GM18868 (cell line): ENCODE results near the gene SLC30A3.
"Not testable (repeated sequence)": the region's sequence is repeated elsewhere in the genome, so short reads cannot be mapped to it uniquely, and the experiment has no call there.

Experiments used
- ATAC-seq: cut with Tn5 transposase; IDR thresholded peaks from one replicate; pipeline ENCODE4 v1.9.1; 2021; ENCODE audit warnings: mild to moderate bottlenecking, moderate library complexity; ENCODE audit not compliant: unreplicated experiment

The SLC30A3 gene

DNA sequence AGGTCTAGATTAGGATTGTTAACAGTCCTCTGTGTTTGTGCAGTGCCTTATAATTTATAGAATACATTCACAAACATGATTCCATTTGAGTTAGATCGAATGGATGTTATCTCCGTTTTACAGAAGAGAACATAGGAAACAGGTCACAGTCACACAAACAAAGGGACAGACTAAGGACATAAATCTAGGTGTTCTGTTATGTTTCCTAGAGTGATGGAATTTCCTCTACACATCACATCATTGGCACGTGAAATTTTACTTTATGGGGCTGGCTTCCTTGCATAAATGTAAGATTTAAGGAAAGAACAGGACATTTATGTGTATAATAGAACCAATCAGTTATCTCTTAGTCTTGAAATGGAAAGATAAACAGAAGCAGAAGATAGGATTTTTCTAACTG is 25.8 kb upstream of the SLC30A3 start:
- ATAC-seq: no peak

GRCh38 chr2:27285481-27285880 is 22.6 kb upstream of the SLC30A3 start:
- no peak for ATAC-seq

- no peak for ATAC-seq
Observed at GRCh38 chr2:27284996-27285395, 22.1 kb upstream of the SLC30A3 start.

GRCh38 chr2:27282892-27283291 is 20.0 kb upstream of the SLC30A3 start:
- ATAC-seq: no peak

GRCh38 chr2:27281855-27282559 is 19.2 kb upstream of the SLC30A3 start, which contains the start of gene TRIM54:
Gene TRIM54 (plus strand): TSS chr2:27282429. CDS start chr2:27282732, 303 bp downstream.
- no peak for ATAC-seq

GRCh38 chr2:27281442-27281841 is 18.6 kb upstream of the SLC30A3 start:
- ATAC-seq: no peak

DNA sequence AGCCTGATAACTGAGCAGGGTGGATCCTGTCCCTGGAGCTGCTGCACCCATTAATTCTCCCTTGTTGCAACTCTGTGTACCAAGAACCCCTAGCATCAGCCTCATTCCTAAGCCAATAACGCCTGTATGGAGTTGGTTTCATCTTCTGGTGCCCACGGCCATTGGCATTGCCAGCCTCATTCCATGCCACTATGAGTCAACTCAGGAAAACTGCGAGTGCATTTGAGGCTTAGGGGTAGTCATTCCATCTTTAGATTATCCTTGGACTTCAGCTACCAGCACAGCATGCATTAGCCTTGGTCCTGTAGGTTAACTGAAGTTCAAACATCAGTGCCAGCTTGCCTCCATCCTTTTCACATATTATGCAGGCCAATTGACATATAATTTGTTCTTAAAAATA is 18.0 kb upstream of the SLC30A3 start:
- no peak for ATAC-seq

- no peak for ATAC-seq
Observed at GRCh38 chr2:27278010-27278409, 15.2 kb upstream of the SLC30A3 start.

DNA sequence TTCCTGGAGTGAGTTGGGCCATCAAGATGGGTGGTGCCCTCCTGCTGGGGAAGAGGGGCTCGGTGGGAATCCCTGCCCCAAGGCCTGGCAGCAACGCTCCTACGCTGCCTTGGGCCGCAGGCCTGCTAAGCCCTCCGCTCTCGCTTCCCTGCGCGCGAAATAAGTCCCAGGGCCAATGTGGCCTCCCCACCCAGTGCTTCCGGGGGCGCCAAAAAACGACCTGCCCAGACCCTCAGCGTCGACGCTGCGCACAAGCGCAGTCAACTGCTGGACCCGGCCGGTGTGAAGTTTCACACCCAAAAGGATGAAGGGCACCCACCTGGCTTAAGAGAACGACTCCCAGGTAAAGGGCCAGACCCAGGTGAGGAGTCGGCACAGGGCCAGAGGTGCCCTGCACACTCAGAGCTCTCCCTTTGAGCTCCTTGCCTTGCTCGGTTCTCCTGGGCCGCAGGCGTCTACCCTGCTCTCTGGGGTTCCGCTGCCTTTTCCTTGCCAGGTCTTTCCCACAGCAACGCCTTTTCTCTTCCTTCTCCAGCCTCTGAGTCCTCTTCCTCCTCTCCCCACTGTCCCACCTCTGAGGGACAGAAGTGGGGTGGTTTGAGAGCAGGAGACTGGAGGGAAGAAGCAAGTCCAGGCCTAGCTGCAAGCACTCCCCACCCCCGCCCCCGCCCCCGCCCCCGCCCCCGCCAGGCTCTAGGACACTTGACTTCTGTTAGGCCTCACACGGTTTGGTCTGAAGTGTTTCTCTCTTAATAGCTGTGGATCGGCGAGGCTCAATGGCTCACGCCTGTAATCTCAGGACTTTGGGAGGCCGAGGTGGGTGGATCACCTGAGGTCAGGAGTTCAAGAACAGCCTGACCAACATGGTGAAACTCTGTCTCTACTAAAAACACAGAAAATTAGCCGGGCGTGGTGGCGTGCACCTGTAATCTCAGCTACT is 12.6 kb upstream of the SLC30A3 start, which contains the start of gene DNAJC5G:
Gene DNAJC5G (plus strand): TSS at position 223 of the 940 bp plus-strand sequence. CDS start 1,296 bp downstream, outside the sequence.
- ATAC-seq: no peak

DNA sequence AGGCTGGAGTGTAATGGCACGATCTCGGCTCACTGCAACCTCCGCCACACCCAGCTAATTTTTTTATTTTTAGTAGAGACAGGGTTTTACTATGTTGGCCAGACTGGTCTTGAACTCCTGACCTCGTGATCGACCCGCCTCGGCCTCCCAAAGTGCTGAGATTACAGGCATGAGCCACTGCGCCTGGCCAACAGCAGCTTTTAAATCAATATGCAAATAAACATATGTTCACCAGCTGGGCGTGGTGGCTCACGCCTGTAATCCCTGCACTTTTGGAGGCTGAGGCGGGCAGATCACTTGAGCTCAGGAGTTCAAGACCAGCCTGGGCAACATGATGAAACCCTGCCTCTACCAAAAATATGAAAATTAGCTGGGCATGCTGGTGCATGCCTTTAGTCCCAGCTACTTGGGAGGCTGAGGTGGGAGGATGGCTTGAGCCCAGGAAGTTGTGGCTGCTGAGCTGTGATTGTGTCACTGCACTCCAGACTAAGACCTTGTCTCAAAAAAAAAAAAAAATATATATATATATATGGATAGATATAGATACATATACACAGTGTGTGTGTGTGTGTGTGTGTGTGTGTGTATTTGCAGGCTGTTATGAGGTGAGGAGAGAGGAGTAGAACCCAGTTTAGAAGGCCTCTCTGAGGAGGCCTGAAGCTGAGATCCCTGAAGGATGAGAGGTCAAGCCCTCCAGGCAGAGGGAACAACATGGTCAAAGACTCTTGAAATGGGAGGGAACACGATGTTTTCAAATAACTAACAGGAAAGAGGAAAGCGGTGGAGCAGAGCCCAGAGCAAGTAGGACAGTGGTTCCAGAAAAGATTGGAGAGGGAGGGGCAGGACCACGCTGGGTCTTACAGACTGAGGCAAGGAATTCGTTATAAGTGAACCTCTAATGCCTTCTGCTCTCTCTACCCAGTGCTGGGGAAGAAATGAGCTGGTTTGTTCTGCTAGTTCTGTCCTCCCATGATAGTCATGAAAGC is 10.0 kb upstream of the SLC30A3 start:
- ATAC-seq: not testable (repeated sequence)

DNA sequence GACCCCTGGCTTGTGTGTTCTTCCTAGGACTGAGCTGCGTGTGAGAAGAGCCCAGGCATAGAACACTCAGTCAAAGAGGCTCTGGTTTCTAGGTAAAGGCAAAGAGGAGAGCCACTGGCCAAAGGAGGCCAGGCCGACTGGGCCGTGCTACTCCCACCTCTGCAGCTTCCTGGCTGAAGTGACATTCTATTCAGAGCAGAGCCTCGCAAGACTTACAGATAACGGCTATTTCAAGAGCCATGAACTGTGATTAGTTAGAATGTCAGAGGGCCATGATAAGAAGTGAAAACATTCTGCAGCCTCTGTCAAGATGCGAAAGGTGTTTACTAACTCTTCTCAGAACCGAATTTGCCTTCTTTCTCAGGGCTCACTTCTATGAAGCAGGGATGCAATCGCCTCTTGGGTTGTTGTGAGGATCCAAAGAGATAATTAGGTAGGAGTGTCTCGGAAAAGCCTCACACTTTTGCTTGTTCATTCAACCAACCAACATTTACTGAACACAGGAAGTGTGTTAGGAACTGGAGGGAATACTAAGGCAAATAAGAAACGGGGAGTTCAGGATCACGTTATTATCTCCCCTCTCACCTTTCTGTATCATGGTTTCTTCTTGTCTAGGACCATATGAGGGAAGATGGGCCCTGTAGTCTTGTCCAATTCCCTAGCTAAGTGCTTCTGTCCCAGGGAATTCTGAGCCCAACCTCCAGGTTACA is 8.9 kb upstream of the SLC30A3 start:
- ATAC-seq: no peak

DNA sequence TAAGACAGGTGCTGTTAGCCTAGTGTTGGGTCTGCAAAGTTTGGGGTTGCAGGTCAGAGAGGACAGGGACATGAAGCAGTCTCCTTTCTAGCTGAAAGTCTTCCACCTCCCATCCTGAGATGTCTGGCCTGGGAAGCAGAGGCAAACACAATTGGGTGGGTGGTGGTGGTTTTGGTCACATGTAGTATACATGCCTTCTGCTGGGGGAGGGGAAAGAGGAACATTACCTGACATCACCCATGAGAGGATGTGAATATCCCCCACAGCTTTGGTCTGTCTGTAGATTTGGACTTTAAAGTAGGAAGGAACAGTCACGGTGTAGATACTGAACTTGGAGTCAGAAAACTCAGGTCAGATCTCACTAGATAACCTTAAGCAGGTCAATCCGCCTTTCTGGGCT is 7.8 kb upstream of the SLC30A3 start:
- no peak for ATAC-seq

- no peak for ATAC-seq
Observed at GRCh38 chr2:27270131-27270530, 7.3 kb upstream of the SLC30A3 start.

DNA sequence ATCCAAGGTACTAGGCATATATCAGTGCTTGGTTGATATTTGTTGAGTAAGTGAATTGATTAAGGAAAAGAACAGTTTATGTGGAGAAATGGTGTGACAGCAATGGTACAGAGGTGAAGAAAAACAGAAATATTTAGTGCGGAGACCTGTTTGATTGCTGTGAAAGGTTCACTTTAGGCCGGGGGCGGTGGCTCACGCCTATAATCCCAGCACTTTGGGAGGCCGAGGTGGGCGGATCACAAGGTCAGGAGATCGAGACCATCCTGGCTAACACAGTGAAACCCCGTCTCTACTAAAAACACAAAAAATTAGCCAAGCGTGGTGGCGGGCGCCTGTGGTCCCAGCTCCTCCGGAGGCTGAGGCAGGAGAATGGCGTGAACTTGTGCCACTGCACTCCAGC is 5.4 kb upstream of the SLC30A3 start:
- not testable (repeated sequence) for ATAC-seq

- ATAC-seq: no peak
Observed at GRCh38 chr2:27265536-27265870, 2.7 kb upstream of the SLC30A3 start.

DNA sequence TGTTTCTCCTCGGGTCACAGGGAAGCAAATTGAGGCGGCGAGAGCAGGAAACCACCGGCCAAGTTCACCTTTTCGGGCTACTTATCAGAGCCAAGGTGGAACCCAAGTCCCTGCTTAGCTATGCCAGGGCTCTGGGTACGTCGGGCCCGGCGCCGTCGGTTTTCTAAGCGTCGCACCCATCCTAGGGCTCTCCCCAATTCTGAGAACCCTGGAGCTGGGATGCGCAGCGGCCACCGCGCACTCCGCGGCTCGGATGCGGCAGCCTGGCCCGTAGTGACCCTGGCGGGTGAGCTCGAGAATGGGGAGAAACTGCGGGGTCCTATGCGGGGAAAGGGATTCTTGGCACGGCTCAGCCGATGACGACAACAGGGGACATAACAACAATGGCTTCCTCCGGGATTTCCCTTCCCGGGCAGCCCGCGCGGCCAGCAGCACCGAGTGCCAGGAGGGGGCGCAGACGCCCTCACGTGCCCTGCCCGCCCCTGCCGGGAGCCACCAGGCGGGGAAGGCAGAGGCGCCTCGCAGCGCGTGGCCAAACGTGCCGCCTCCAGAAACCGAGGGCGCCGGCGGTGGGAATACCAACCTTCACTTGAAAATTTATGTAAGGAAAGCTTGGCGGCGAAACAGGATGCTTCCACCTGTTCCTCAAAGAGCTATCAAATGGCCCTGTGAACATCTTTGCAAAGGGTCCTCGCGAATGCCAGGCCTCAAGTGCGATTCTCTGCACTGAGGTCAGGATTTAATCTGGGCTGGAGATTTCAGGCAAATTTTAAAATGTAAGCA is 2.1 kb upstream of the SLC30A3 start:
- ATAC-seq: no peak

DNA sequence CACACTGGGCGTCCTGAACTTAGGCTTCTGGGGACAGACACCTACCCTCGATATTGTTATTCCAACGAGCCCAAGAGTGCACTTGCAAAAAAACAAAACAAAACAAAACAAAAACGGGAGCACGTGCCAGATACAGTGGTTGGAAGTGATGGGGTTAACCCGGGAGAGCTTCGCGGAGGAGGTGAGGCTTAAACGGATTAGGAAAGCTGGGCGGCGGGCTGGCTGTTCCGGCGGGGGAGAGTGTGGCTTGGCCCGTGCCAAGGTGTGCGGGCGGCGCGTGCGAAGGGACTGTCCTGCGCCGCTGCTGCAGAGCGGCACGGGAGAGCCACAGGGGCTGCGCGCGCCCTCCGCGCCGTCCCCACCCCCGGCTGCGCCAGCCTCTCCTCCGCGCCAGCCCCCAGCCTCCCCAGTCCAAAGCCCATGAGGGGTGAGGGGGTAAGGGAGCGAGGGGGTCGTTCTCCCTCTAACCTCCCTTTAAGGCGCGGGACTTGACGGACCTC is 1.5 kb upstream of the SLC30A3 start:
- ATAC-seq: no peak

GRCh38 chr2:27263287-27264252 is 723 bp upstream of the SLC30A3 start:
- no peak for ATAC-seq
